ENCODE measurements around the gene MAST1. TPM values are rescaled to one million over a fixed set of nuclear protein-coding genes. Genes with fewer than 3 reads are reported as not detected.
"Not testable (repeated sequence)": the region's sequence is repeated elsewhere in the genome, so short reads cannot be mapped to it uniquely, and the experiment has no call there.

Gene MAST1
- total and polyA plus RNA-seq, 8 donors: 0.43 to 33.9 (median 1.3) TPM; not detected in 1

- DNase-seq: peak; percentile 77 to 93
- H3K27me3 ChIP-seq: no peaks in the 10 kb centered on the region
- H3K9me3 ChIP-seq: no peaks in the 10 kb centered on the region
- TF ChIP-seq, protein P1, sequence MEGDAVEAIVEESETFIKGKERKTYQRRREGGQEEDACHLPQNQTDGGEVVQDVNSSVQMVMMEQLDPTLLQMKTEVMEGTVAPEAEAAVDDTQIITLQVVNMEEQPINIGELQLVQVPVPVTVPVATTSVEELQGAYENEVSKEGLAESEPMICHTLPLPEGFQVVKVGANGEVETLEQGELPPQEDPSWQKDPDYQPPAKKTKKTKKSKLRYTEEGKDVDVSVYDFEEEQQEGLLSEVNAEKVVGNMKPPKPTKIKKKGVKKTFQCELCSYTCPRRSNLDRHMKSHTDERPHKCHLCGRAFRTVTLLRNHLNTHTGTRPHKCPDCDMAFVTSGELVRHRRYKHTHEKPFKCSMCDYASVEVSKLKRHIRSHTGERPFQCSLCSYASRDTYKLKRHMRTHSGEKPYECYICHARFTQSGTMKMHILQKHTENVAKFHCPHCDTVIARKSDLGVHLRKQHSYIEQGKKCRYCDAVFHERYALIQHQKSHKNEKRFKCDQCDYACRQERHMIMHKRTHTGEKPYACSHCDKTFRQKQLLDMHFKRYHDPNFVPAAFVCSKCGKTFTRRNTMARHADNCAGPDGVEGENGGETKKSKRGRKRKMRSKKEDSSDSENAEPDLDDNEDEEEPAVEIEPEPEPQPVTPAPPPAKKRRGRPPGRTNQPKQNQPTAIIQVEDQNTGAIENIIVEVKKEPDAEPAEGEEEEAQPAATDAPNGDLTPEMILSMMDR (IDR thresholded peaks at IDR 0.05): no peak
- peak; percentile 30 to 58 (median 38) for TF ChIP-seq POLR2AphosphoS5 (IDR thresholded peaks at IDR 0.05)
- peaks cover 19 to 30% (median 25%) of the 10 kb centered on the region in 4 donors for H3K4me1 ChIP-seq
- H3K36me3 ChIP-seq: no peaks in the 10 kb centered on the region
- peak overlapping the region; percentile 75 to 81 (median 79) for H3K27ac ChIP-seq
- H3K4me3 ChIP-seq: peak overlapping the region; percentile 2 to 11 (median 9)
- WGBS, 5 donors: 3 to 23% (median 9%) methylated on average over 17 to 22 of the region's 22 CpGs
- intact Hi-C loops (cut with DNase I; ENCODE audit: low total_unique reads): no loop called here
Measured at GRCh38 chr19:12913011-12913561, 74.8 kb downstream of the MAST1 start.

DNA sequence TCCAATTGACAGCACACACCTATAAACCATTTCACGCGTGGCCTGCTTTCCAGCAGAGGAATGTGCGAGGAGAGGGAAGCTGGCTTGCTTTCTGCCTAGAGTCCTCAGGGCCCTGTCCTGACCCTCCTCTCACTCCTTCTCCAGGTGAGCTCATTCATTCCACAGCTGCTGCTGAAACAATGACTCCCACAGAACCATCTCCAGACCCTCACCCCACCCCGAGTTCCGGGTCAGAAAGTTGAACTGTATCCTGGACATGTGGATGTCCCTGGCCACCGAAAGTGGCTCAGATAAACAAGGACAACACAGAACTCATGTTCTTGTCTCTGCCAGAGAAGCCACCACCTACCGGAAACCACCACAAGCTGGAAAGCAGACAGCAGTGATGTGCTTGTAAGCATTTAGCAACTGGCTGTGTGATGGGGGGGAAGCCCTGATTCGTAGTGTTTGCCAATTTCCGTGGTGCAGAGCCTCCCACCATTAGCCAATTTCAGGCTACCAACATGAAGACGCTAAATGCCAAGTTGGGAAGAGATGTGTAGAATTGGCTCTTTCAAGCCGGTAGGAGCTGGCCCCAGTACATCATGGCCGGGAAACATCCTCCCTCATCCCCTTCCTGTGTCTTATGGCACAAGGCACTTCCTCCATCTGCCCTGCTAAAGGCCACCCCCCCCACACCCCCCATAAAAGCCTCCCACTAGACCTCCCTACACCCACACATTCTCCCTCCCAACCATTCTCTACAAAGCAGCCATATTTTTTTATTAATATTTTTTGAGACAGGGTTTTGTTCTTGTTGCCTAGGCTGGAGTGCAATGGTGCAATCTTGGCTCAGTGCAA lies 75.8 kb downstream of the MAST1 start:
- Histone ChIP-seq H3K36me3 (no peaks in the 10 kb centered on the region), H3K27ac (peak overlapping the region; percentile 75 to 81 (median 79)), H3K4me3 (no peak overlapping the region), H3K27me3 (no peaks in the 10 kb centered on the region), H3K9me3 (no peaks in the 10 kb centered on the region), H3K4me1 (peaks cover 22 to 35% (median 30%) of the 10 kb centered on the region in 4 donors)
- no peak for TF ChIP-seq POLR2A (IDR thresholded peaks at IDR 0.05)
- TF ChIP-seq POLR2AphosphoS5 (IDR thresholded peaks at IDR 0.05): no peak
- TF ChIP-seq, protein P1 (IDR thresholded peaks at IDR 0.05): no peak
- no peak for TF ChIP-seq EP300 (IDR thresholded peaks at IDR 0.05)
- intact Hi-C loops (cut with DNase I; ENCODE audit: low total_unique reads): no loop called here
- 55 to 66% (median 58%) methylated on average over 12 of the region's 12 CpGs for WGBS, 5 donors
- peak in 1 of 2 donors; percentile 65 for DNase-seq

- intact Hi-C loops (cut with DNase I; ENCODE audit: low total_unique reads); H3K4me3 ChIP-seq; H3K27me3 ChIP-seq; H3K9me3 ChIP-seq; DNase-seq; H3K27ac ChIP-seq; H3K36me3 ChIP-seq: not testable (repeated sequence)
- 76 to 82% (median 79%) methylated on average over 4 of the region's 4 CpGs for WGBS, 5 donors
- H3K4me1 ChIP-seq: peaks cover 22 to 42% (median 36%) of the 10 kb centered on the region in 4 donors
Measured at GRCh38 chr19:12915860-12916259, 77.5 kb downstream of the MAST1 start.

DNA sequence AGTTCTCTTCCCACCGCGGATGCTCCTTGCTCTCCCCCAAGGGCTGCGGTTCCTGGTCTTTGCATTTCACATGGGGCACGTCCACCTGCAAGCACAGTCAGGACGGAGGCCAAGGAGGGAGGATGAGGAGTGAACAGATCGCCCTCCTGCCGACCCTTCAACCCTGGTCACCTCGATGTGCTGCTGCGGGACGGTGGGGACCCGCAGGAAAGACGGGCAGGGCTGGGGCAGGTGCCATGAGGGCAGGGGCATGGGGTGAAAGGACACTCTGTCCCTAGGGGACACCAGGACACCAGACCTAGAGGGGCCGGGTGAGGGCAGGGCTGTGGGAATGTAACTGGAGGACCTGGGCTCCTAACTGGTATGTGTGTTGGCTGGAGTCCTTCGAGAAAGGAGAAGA lies 79.9 kb downstream of the MAST1 start:
- peaks cover 9 to 13% (median 12%) of the 10 kb centered on the region in 4 donors for H3K36me3 ChIP-seq
- no peak overlapping the region for H3K4me3 ChIP-seq
- intact Hi-C loops (cut with DNase I; ENCODE audit: low total_unique reads): no loop called here
- WGBS, 5 donors: 92 to 96% (median 94%) methylated on average over 14 of the region's 14 CpGs
- H3K9me3 ChIP-seq: no peaks in the 10 kb centered on the region
- no peak for TF ChIP-seq EP300 (IDR thresholded peaks at IDR 0.05)
- no peak for TF ChIP-seq POLR2A (IDR thresholded peaks at IDR 0.05)
- no peak for TF ChIP-seq POLR2AphosphoS5 (IDR thresholded peaks at IDR 0.05)
- TF ChIP-seq, protein P1 (IDR thresholded peaks at IDR 0.05): no peak
- no peaks in the 10 kb centered on the region for H3K27me3 ChIP-seq
- no peak for DNase-seq
- no peak overlapping the region for H3K27ac ChIP-seq
- peaks cover 12 to 28% (median 22%) of the 10 kb centered on the region in 4 donors for H3K4me1 ChIP-seq

Data from stomach (tissue), 9 donors.